ENCODE measurements around the gene PDE8B. TPM values are rescaled to one million over a fixed set of nuclear protein-coding genes. Genes with fewer than 3 reads are reported as not detected.

Gene PDE8B
- total and polyA plus RNA-seq, 12 donors, result 1.1 to 6.8 (median 4.8) TPM

GRCh38 chr5:77302653-77303052, 92.2 kb downstream of the PDE8B start:
- no peaks in the 10 kb centered on the region for H3K4me1 ChIP-seq (replicated peaks in 1 of 2)
- 88 to 93% (median 90%) methylated on average over 3 of the region's 3 CpGs for WGBS, 4 donors
- DNase-seq, result no peak
- H3K27ac ChIP-seq, result no peak overlapping the region
- no peak overlapping the region for H3K4me3 ChIP-seq
- no peak for TF ChIP-seq CTCF (IDR thresholded peaks at IDR 0.05)
- TF ChIP-seq POLR2A (IDR thresholded peaks at IDR 0.05), result no peak
- no peaks in the 10 kb centered on the region for H3K9me3 ChIP-seq (replicated peaks in 1 of 3)
- no peaks in the 10 kb centered on the region for H3K36me3 ChIP-seq (replicated peaks in 1 of 2)
- intact Hi-C loops (cut with DNase I), result no loop called here
- no peaks in the 10 kb centered on the region for H3K27me3 ChIP-seq

GRCh38 chr5:77304388-77304787, 93.9 kb downstream of the PDE8B start:
- H3K9me3 ChIP-seq (replicated peaks in 1 of 3), result no peaks in the 10 kb centered on the region
- intact Hi-C loops (cut with DNase I), result no loop called here
- no peak overlapping the region for H3K4me3 ChIP-seq
- no peak for DNase-seq
- WGBS, 4 donors, result 74 to 93% (median 86%) methylated on average over 1 of the region's 1 CpG
- H3K4me1 ChIP-seq (replicated peaks in 1 of 2), result no peaks in the 10 kb centered on the region
- H3K27ac ChIP-seq, result no peak overlapping the region
- no peak for TF ChIP-seq POLR2A (IDR thresholded peaks at IDR 0.05)
- no peak for TF ChIP-seq CTCF (IDR thresholded peaks at IDR 0.05)
- H3K27me3 ChIP-seq, result no peaks in the 10 kb centered on the region
- H3K36me3 ChIP-seq (replicated peaks in 1 of 2), result no peaks in the 10 kb centered on the region

GRCh38 chr5:77305222-77305846, 94.9 kb downstream of the PDE8B start:
- Histone ChIP-seq H3K4me1 (replicated peaks in 1 of 2) (no peaks in the 10 kb centered on the region), H3K27ac (no peak overlapping the region), H3K9me3 (replicated peaks in 1 of 3) (no peaks in the 10 kb centered on the region), H3K4me3 (no peak overlapping the region), H3K36me3 (replicated peaks in 1 of 2) (no peaks in the 10 kb centered on the region), H3K27me3 (no peaks in the 10 kb centered on the region)
- 83 to 92% (median 86%) methylated on average over 2 of the region's 2 CpGs for WGBS, 4 donors
- TF ChIP-seq POLR2A (IDR thresholded peaks at IDR 0.05) (no peak), CTCF (IDR thresholded peaks at IDR 0.05) (no peak)
- DNase-seq, result no peak
- intact Hi-C loops (cut with DNase I), result no loop called here

GRCh38 chr5:77305956-77306355, 95.5 kb downstream of the PDE8B start:
- no peaks in the 10 kb centered on the region for H3K36me3 ChIP-seq (replicated peaks in 1 of 2)
- H3K9me3 ChIP-seq (replicated peaks in 1 of 3), result no peaks in the 10 kb centered on the region
- WGBS, 4 donors, result 77 to 91% (median 88%) methylated on average over 3 of the region's 3 CpGs
- H3K27me3 ChIP-seq, result no peaks in the 10 kb centered on the region
- no peak overlapping the region for H3K4me3 ChIP-seq
- no peak for DNase-seq
- no peaks in the 10 kb centered on the region for H3K4me1 ChIP-seq (replicated peaks in 1 of 2)
- no peak overlapping the region for H3K27ac ChIP-seq
- no peak for TF ChIP-seq POLR2A (IDR thresholded peaks at IDR 0.05)
- no peak for TF ChIP-seq CTCF (IDR thresholded peaks at IDR 0.05)
- intact Hi-C loops (cut with DNase I), result no loop called here
